T-cell (primary cell): Measurements from ENCODE around the gene CCDC40. TPM values are rescaled to one million over a fixed set of nuclear protein-coding genes. Genes with fewer than 3 reads are reported as not detected.

Experiments
- ATAC-seq, 4 experiments: fragments of 200-7000 bp in 3 of 4; fragments of 150-1000 bp in 1 of 4; cut with Tn5 transposase; replicated peaks in 1 of 4; 1 replicate in 3 of 4; 2 replicates in 1 of 4; pipeline ENCODE4 v1.10.0; 2021; ENCODE audit warnings: moderate library complexity in 3 of 4, mild to moderate bottlenecking in 2 of 4, moderate number of reproducible peaks in 1 of 4
- CTCF ChIA-PET, 2 donors: fragments of 300-600 bp; sonication (Branson Sonifier 250); formaldehyde crosslinking; loops; one replicate each; lab custom pipeline; 2022; ENCODE audit warnings: antibody characterized with exemption in 2 of 2; lab: Charles Lee
- POLR2A ChIA-PET, 2 donors: fragments of 300-600 bp; sonication (Branson Sonifier 250); formaldehyde crosslinking; loops; one replicate each; lab custom pipeline; 2022; ENCODE audit warnings: antibody characterized with exemption in 2 of 2; lab: Charles Lee
- DNase-seq, 35 experiments: peaks; one replicate each; pipeline versions ENCODE4 v3.0.0 to v3.0.0-alpha.2; 2013 to 2023
- H3K27ac ChIP-seq: one replicate; pipeline ENCODE4 v1.5.1; 2013; ENCODE audit warnings: low read length
- H3K27me3 ChIP-seq, 2 experiments: replicated peaks in 1 of 2; 1 replicate in 1 of 2; 2 replicates in 1 of 2; pipeline versions ENCODE4 v1.6.1 to v1.7.0; 2013; ENCODE audit warnings: low read length in 1 of 2, mixed read lengths in 1 of 2; ENCODE audit not compliant: control insufficient read depth in 2 of 2, insufficient read depth in 2 of 2; ENCODE audit errors: extremely low read depth in 1 of 2
- H3K36me3 ChIP-seq, 2 donors: 1 replicate in 1 of 2; 2 replicates in 1 of 2; pipeline versions ENCODE4 v1.6.1 to v1.7.0; 2013; ENCODE audit warnings: low read length in 1 of 2; ENCODE audit not compliant: control insufficient read depth in 2 of 2, insufficient read depth in 1 of 2; ENCODE audit errors: extremely low read depth in 1 of 2
- H3K4me1 ChIP-seq, 2 experiments: 1 replicate in 1 of 2; 2 replicates in 1 of 2; pipeline versions ENCODE4 v1.6.1 to v1.7.0; 2013; ENCODE audit warnings: low read length in 2 of 2, mixed read lengths in 1 of 2; ENCODE audit not compliant: insufficient read depth in 2 of 2, control insufficient read depth in 1 of 2; ENCODE audit errors: extremely low read depth in 1 of 2
- H3K4me3 ChIP-seq, 2 donors: 1 replicate in 1 of 2; 2 replicates in 1 of 2; pipeline versions ENCODE4 v1.5.1 to v1.7.0; 2013; ENCODE audit warnings: mild to moderate bottlenecking in 2 of 2, low read length in 1 of 2, moderate library complexity in 1 of 2; ENCODE audit not compliant: control insufficient read depth in 1 of 2; ENCODE audit errors: extremely low read depth in 1 of 2
- H3K9me3 ChIP-seq: 2 replicates; pipeline ENCODE4 v1.7.0; 2013
- H3K27ac Mint-ChIP-seq, 2 donors: one replicate each; pipeline ENCODE4 v1.8.0; 2020 to 2021; ENCODE audit warnings: mild to moderate bottlenecking in 2 of 2, mixed read lengths in 2 of 2
- H3K27me3 Mint-ChIP-seq, 2 donors: one replicate each; pipeline ENCODE4 v1.8.0; 2021 to 2022; ENCODE audit warnings: mixed read lengths in 2 of 2
- H3K36me3 Mint-ChIP-seq: one replicate; pipeline ENCODE4 v1.8.0; 2021; ENCODE audit warnings: mixed read lengths
- H3K4me1 Mint-ChIP-seq, 3 donors: one replicate each; pipeline ENCODE4 v1.8.0; 2020 to 2022; ENCODE audit warnings: mixed read lengths in 3 of 3, mild to moderate bottlenecking in 1 of 3
- H3K4me3 Mint-ChIP-seq, 3 donors: one replicate each; pipeline ENCODE4 v1.8.0; 2020 to 2022; ENCODE audit warnings: mild to moderate bottlenecking in 3 of 3, mixed read lengths in 3 of 3, moderate library complexity in 3 of 3
- H3K9me3 Mint-ChIP-seq, 3 donors: one replicate each; pipeline ENCODE4 v1.8.0; 2020 to 2022; ENCODE audit warnings: mixed read lengths in 3 of 3
- WGBS: methylation state at CpG from one replicate; pipeline ENCODE4 v1.1.5; 2013; ENCODE audit warnings: missing lambda C conversion rate; ENCODE audit not compliant: insufficient coverage; 5-methylcytosine and 5-hydroxymethylcytosine counted together
- total RNA-seq, 35 experiments: library from RNA in 6 of 35; stranded (reverse) in 6 of 35; fragments of 120-200 nt in 1 of 35; gene quantifications; one replicate each; pipeline versions ENCODE4 v1.2.1 to v1.2.4 and lab custom pipeline; 2013 to 2026

CCDC40 gene
- total RNA-seq, 5 donors from 2014 or later (not counting 1 experiment from before 2014, with no cell fraction given): 0.70 to 3.1 (median 1.4) TPM

DNA sequence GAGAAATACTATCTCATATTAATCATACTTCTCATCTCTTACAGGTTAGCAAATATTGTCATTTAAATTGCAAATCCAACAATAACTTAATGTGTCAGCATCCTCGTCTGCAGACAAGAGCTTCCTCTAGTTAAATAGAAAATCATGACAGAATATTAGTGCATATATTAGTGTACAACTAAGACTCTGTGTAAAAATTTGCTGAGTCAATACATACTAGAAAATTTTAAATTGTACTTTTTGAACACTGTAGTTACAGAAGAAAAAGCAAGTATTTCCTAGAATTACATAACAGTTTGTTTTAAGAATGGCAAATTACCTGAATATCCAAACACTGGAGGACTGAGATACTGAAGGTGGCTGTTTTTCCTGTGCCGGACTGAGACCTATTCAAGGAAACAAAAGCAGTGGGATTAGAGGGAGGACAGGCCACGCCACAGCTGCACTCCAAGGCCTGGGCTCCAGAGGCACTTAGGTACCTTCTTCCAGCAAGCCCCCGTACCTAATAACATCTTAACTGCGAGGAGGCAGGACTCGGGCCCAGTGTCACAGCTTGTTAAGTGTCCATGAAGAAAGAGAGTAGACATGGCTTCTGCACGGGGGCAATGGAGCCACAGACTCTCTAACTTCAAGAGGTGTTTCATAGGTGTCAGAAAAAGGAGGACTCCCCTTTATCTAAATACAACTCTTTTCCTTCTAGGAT, 105.2 kb downstream of the CCDC40 start:
- 100% methylated on average over 4 of the region's 7 CpGs for WGBS
- no peak overlapping the region for H3K27ac Mint-ChIP-seq

DNA sequence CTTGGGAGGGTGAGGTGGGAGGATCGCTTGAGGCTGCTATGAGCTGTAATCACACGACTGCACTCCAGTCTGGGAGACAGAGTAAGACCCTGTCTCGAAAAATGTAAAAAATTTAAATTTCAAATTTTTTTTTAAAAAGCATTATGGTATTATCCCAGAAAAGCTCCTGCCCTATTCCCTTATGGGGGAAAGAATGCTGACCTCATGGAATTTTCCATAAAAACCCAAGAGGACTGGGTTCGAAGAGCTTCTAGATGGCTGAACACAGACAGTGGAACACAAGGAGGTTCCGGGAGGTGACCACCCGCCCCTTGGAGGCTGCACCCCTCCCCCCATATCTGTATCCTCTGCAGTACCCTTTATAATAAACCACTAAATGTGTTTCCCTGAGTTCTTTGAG, 106.5 kb downstream of the CCDC40 start:
- H3K27ac ChIP-seq: no peak overlapping the region
- ATAC-seq (no peak), DNase-seq (no peak)
- no peak overlapping the region for H3K4me3 Mint-ChIP-seq
- H3K36me3 ChIP-seq: peaks cover 18 to 63% of the 10 kb centered on the region in 2 donors
- no peak overlapping the region for H3K27ac Mint-ChIP-seq
- peaks cover 9 to 28% of the 10 kb centered on the region in 2 experiments for H3K4me1 ChIP-seq
- no peaks in the 10 kb centered on the region for H3K9me3 Mint-ChIP-seq
- CTCF ChIA-PET: interaction anchor here in 1 of 2 donors (0.6 kb wide), 1 partner anchor 223 kb away, joined by 3 read pairs; no protein-coding TSS in a partner anchor
- no peak overlapping the region for H3K4me3 ChIP-seq
- WGBS: no CpG with 5 or more reads among the region's 6 CpGs
- peaks cover 28% of the 10 kb centered on the region for H3K36me3 Mint-ChIP-seq
- H3K9me3 ChIP-seq: no peaks in the 10 kb centered on the region
- POLR2A ChIA-PET: interaction anchor here in 1 of 2 donors (0.6 kb wide), 1 partner anchor 1436 kb away, joined by 3 read pairs; no protein-coding TSS in a partner anchor
- H3K4me1 Mint-ChIP-seq: peaks cover 26 to 31% (median 30%) of the 10 kb centered on the region in 3 donors
- H3K27me3 Mint-ChIP-seq: no peaks in the 10 kb centered on the region
- H3K27me3 ChIP-seq: no peaks in the 10 kb centered on the region

More for the DNA sequence above, 105.2 kb downstream of the CCDC40 start:
- no peaks in the 10 kb centered on the region for H3K9me3 ChIP-seq
- H3K4me3 Mint-ChIP-seq: no peak overlapping the region
- H3K4me1 Mint-ChIP-seq: peaks cover 22 to 27% (median 24%) of the 10 kb centered on the region in 3 donors
- H3K9me3 Mint-ChIP-seq: no peaks in the 10 kb centered on the region
- peaks cover 19 to 76% of the 10 kb centered on the region in 2 donors for H3K36me3 ChIP-seq
- no peak overlapping the region for H3K4me3 ChIP-seq
- peaks cover 41% of the 10 kb centered on the region for H3K36me3 Mint-ChIP-seq
- ChIA-PET POLR2A (interaction anchor here in 1 of 2 donors (0.6 kb wide), 1 partner anchor 1364 kb away, joined by 6 read pairs; no protein-coding TSS in a partner anchor), CTCF (interaction anchor here in 1 of 2 donors (0.5 kb wide), 1 partner anchor 301 kb away, joined by 6 read pairs; no protein-coding TSS in a partner anchor)
- H3K27me3 ChIP-seq: no peaks in the 10 kb centered on the region
- peaks cover 7 to 24% of the 10 kb centered on the region in 2 experiments for H3K4me1 ChIP-seq
- ATAC-seq (no peak), DNase-seq (no peak)
- no peak overlapping the region for H3K27ac ChIP-seq
- H3K27me3 Mint-ChIP-seq: no peaks in the 10 kb centered on the region

DNA sequence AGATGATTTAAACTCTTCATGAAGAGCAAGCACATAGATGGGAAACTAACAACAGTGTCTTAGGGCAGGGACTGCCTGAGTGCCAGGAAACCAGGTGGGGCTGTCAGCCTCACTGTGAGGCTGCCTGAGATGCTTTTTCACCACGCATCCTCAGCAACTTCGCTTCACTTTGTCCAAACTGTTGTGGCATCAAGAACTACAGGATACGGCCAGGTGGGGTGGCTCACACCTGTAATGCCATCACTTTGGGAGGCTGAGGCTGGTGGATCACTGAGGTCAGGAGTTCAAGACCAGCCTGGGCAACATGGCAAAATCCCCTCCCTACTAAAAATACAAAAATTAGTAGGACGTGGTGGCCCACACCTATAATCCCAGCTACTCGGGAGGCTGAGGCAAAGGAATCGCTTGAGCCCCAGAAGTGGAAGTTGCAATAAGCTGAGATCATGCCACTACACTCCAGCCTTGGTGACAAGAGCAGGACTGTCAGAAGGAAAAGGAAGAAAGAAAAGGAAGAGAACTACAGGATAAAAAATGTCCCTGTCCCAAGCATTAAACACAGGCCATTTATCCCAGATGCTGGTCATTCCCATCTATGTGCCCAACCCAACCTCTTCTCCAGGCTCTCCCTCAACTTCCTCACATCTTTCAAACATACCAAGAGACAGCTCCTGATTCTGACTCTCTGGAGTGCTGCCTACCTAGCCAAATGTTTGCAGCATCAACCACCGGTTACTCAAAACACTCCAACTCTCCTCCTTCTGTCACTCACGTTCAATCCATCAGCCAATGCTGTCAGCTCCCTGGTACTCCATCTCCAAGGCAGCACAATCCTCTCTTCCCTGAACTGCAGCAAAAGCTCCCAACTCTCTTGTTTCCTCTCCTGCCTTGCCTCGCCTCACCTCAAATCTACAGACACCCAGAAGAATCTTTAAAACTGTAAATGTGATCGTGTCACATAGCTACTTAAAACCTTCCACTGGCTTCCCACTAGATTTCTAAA, 108.9 kb downstream of the CCDC40 start:
- ChIA-PET CTCF (interaction anchor here in 1 of 2 donors (0.6 to 1.5 kb wide), 2 partner anchors 44 to 974 kb away, joined by 3 to 6 read pairs; partner anchors contain the start of gene GAA), POLR2A (interaction anchor here in 1 of 2 donors (0.5 to 0.6 kb wide), 2 partner anchors 75 to 177 kb away, joined by 8 to 9 read pairs; partner anchors contain the start of genes SGSH and SLC26A11)
- Histone ChIP-seq H3K4me1 (peaks cover 12 to 34% of the 10 kb centered on the region in 2 experiments), H3K27ac (peak overlapping the region; percentile 20), H3K9me3 (no peaks in the 10 kb centered on the region), H3K36me3 (peaks cover 10 to 38% of the 10 kb centered on the region in 2 donors), H3K27me3 (no peaks in the 10 kb centered on the region), H3K4me3 (peak overlapping the region; percentile 67 to 90)
- Mint-ChIP-seq H3K27ac (peak overlapping the region; percentile 67 to 79), H3K4me1 (peaks cover 36 to 44% (median 42%) of the 10 kb centered on the region in 3 donors), H3K9me3 (no peaks in the 10 kb centered on the region), H3K4me3 (peak overlapping the region; percentile 89 to 99 (median 99)), H3K36me3 (peaks cover 9% of the 10 kb centered on the region), H3K27me3 (no peaks in the 10 kb centered on the region)
- DNase-seq: peak in 1 of 35 experiments; percentile 20
- ATAC-seq: no peak
- WGBS: 30% methylated on average over 6 of the region's 10 CpGs

DNA sequence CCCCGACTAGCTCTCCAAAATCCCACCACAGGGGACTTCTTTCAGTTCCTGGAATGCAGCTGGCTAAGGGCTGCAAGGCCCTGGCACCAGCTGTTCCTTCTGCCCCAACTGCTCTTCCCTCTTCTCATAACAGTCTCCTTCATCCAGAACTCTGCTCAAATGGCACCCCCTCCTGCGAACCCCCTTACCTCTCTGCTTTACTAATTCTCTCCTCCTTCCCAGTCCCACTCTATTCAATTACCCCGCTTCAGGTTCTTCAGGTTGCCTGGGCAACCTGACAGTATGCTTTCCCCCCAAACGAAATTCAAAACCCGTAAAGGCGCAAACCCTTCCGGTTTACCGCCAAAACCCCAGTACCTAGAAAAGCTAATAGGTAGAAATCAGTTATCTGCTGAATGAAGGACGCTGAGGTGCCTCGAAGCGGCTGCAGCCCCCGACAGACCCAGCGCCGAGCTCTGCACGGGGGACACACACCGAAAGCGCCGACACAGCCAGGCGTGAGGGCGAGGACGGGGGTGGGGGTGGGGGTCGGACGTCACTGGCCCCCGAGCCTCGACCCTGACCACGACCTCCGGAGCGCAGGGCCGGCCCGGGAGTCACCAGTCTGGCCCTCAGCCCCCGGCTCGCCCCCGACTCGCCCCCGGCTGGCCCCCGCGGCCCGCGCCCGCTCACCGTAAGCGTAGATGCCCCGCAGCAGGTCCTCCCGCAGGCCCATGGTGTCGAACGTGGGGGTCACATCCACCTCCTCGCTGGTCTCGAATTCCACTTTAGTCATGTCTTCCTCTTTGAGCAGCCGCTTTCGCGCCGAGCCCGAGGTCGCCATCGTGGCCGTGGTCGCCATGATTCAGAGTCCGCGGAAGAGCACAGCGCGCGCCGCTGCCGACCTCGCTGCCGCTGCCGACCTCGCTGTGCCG, 109.9 kb downstream of the CCDC40 start:
- peak in 11 of 35 experiments; percentile 5 to 39 (median 10) for DNase-seq
- ATAC-seq: peak; percentile 1 to 21 (median 2)
- Mint-ChIP-seq H3K36me3 (peaks cover 4% of the 10 kb centered on the region), H3K27ac (peak overlapping the region; percentile 96), H3K9me3 (no peaks in the 10 kb centered on the region), H3K4me3 (peak overlapping the region; percentile 96 to 99 (median 99)), H3K27me3 (no peaks in the 10 kb centered on the region), H3K4me1 (peaks cover 36 to 46% (median 42%) of the 10 kb centered on the region in 3 donors)
- Histone ChIP-seq H3K4me1 (peaks cover 12 to 34% of the 10 kb centered on the region in 2 experiments), H3K9me3 (no peaks in the 10 kb centered on the region), H3K27ac (peak overlapping the region; percentile 39), H3K4me3 (peak overlapping the region; percentile 67 to 90), H3K27me3 (no peaks in the 10 kb centered on the region), H3K36me3 (peaks cover 10 to 29% of the 10 kb centered on the region in 2 donors)
- CTCF ChIA-PET: interaction anchor here in 1 of 2 donors (0.6 to 1.5 kb wide), 3 partner anchors 45 to 973 kb away, joined by 3 to 6 read pairs (median 3); partner anchors contain the start of gene GAA
- WGBS: under 1% methylated on average over 61 of the region's 69 CpGs
- POLR2A ChIA-PET: interaction anchor here in 1 of 2 donors (0.6 kb wide), 1 partner anchor 176 kb away, joined by 8 read pairs; no protein-coding TSS in a partner anchor

GRCh38 chr17:80147035-80147822, 110.8 kb downstream of the CCDC40 start, which contains the start of gene EIF4A3:
Gene EIF4A3, minus strand, starts transcription at chr17:80147128. Its CDS starts 167 bp downstream, at chr17:80146961.
- Mint-ChIP-seq H3K27ac (peak within 1 kb of the TSS; percentile 96), H3K4me3 (peak within 1 kb of the TSS; percentile 96 to 99 (median 99)), H3K27me3 (no peaks in the 10 kb centered on the region), H3K36me3 (peaks cover 3% of the 10 kb centered on the region), H3K9me3 (peaks cover 0 to 5% (median 0%) of the 10 kb centered on the region in 3 donors), H3K4me1 (peaks cover 40 to 50% (median 47%) of the 10 kb centered on the region in 3 donors)
- Histone ChIP-seq H3K36me3 (peaks cover 10 to 21% of the 10 kb centered on the region in 2 donors), H3K4me1 (peaks cover 12 to 40% of the 10 kb centered on the region in 2 experiments), H3K27me3 (no peaks in the 10 kb centered on the region), H3K9me3 (no peaks in the 10 kb centered on the region), H3K27ac (peak within 1 kb of the TSS; percentile 79), H3K4me3 (peak within 1 kb of the TSS; percentile 90 to 92)
- ATAC-seq (peak; percentile 88 to 94 (median 94)), DNase-seq (peak; percentile 89 to 99 (median 97))
- WGBS: under 1% methylated on average over 84 of the region's 90 CpGs
- ChIA-PET POLR2A (no interaction called here), CTCF (no interaction called here)
